KMS-11 (cell line): ENCODE data around the gene LPAR6.
"Not testable (repeated sequence)": the region's sequence is repeated elsewhere in the genome, so short reads cannot be mapped to it uniquely, and the experiment has no call there.

Experiments
- H2AFZ ChIP-seq: fragments of 200-600 bp; sonication (generic); 2 replicates; pipeline ENCODE4 v1.6.1; 2016; ENCODE audit warnings: antibody characterized with exemption, mixed run types, low read depth
- H3K27ac ChIP-seq: fragments of 200-600 bp; sonication (generic); 2 replicates; pipeline ENCODE4 v1.6.1; 2016; ENCODE audit warnings: mild to moderate bottlenecking, mixed run types
- H3K27me3 ChIP-seq: fragments of 200-600 bp; sonication (generic); 2 replicates; pipeline ENCODE4 v1.6.1; 2017; ENCODE audit warnings: mild to moderate bottlenecking, low read depth, mixed run types, moderate library complexity; ENCODE audit not compliant: insufficient read depth
- H3K36me3 ChIP-seq: fragments of 200-600 bp; sonication (generic); 2 replicates; pipeline ENCODE4 v1.6.1; 2017; ENCODE audit warnings: mild to moderate bottlenecking, mixed run types; ENCODE audit not compliant: insufficient read depth
- H3K4me1 ChIP-seq: fragments of 200-600 bp; sonication (generic); 2 replicates; pipeline ENCODE4 v1.6.1; 2016; ENCODE audit warnings: mild to moderate bottlenecking, low read depth, mixed run types; ENCODE audit not compliant: poor library complexity, severe bottlenecking
- H3K4me2 ChIP-seq: fragments of 200-600 bp; sonication (generic); 2 replicates; pipeline ENCODE4 v1.7.0; 2016; ENCODE audit warnings: mild to moderate bottlenecking, mixed run types
- H3K4me3 ChIP-seq: fragments of 200-600 bp; sonication (generic); IDR thresholded peaks from 2 replicates; pipeline ENCODE4 v1.6.1; 2017; ENCODE audit warnings: low read depth, low read length, mixed read lengths; ENCODE audit not compliant: insufficient read depth
- H3K79me2 ChIP-seq: fragments of 200-600 bp; sonication (generic); 2 replicates; pipeline ENCODE4 v1.6.1; 2016; ENCODE audit warnings: low read depth, mixed run types; ENCODE audit not compliant: insufficient read depth
- H3K9ac ChIP-seq: fragments of 200-600 bp; sonication (generic); 2 replicates; pipeline ENCODE4 v1.6.1; 2016; ENCODE audit warnings: mild to moderate bottlenecking, mixed run types
- H4K20me1 ChIP-seq: fragments of 200-600 bp; sonication (generic); 2 replicates; pipeline ENCODE4 v1.6.1; 2016; ENCODE audit warnings: mild to moderate bottlenecking, mixed run types; ENCODE audit not compliant: insufficient read depth
- CTCF ChIP-seq: fragments of 200-600 bp; sonication (generic); conservative IDR thresholded peaks from 2 replicates; pipeline ENCODE4 v1.6.1; 2017; ENCODE audit warnings: low read depth, mild to moderate bottlenecking, antibody characterized with exemption, low read length, moderate library complexity, mixed read lengths

Gene LPAR6

GRCh38 chr13:48412881-48413351 is at the start of gene LPAR6:
LPAR6 (minus strand) TSS chr13:48413113; CDS start chr13:48412423, 690 bp downstream.
- H3K79me2 ChIP-seq = no peaks in the 10 kb centered on the region
- no peak within 1 kb of the TSS for H2AFZ ChIP-seq
- no peaks in the 10 kb centered on the region for H3K36me3 ChIP-seq
- TF ChIP-seq CTCF = no peak
- H3K4me2 ChIP-seq = no peak within 1 kb of the TSS
- no peaks in the 10 kb centered on the region for H4K20me1 ChIP-seq
- H3K27me3 ChIP-seq = no peaks in the 10 kb centered on the region
- no peaks in the 10 kb centered on the region for H3K4me1 ChIP-seq
- H3K4me3 ChIP-seq = no peak within 1 kb of the TSS
- no peak within 1 kb of the TSS for H3K9ac ChIP-seq
- no peak within 1 kb of the TSS for H3K27ac ChIP-seq

- H3K36me3 ChIP-seq = no peaks in the 10 kb centered on the region; the same call in 1 of the 2 replicates
- no peak overlapping the region for H3K4me3 ChIP-seq
- H3K4me1 ChIP-seq = no peaks in the 10 kb centered on the region
- no peaks in the 10 kb centered on the region for H4K20me1 ChIP-seq
- no peak overlapping the region for H3K4me2 ChIP-seq
- H2AFZ ChIP-seq = no peak overlapping the region
- no peak overlapping the region for H3K27ac ChIP-seq
- H3K27me3 ChIP-seq = no peaks in the 10 kb centered on the region
- no peak overlapping the region for H3K9ac ChIP-seq
- no peaks in the 10 kb centered on the region for H3K79me2 ChIP-seq
- TF ChIP-seq CTCF = no peak
Observed at GRCh38 chr13:48457578-48458242, 44.8 kb upstream of the LPAR6 start.

- no peak overlapping the region for H2AFZ ChIP-seq
- no peak overlapping the region for H3K4me2 ChIP-seq
- no peak overlapping the region for H3K9ac ChIP-seq
- no peaks in the 10 kb centered on the region for H3K4me1 ChIP-seq
- TF ChIP-seq CTCF = no peak
- no peaks in the 10 kb centered on the region; the same call in 1 of the 2 replicates for H3K36me3 ChIP-seq
- H3K27me3 ChIP-seq = no peaks in the 10 kb centered on the region
- H3K27ac ChIP-seq = no peak overlapping the region
- no peaks in the 10 kb centered on the region for H4K20me1 ChIP-seq
- H3K79me2 ChIP-seq = no peaks in the 10 kb centered on the region
- H3K4me3 ChIP-seq = no peak overlapping the region
Observed at GRCh38 chr13:48456546-48456945, 43.6 kb upstream of the LPAR6 start.

- H3K79me2 ChIP-seq, H2AFZ ChIP-seq, H3K4me3 ChIP-seq, H3K27ac ChIP-seq, H3K9ac ChIP-seq, H3K4me2 ChIP-seq, H4K20me1 ChIP-seq, H3K36me3 ChIP-seq, H3K27me3 ChIP-seq, H3K4me1 ChIP-seq: not testable (repeated sequence)
Observed at GRCh38 chr13:48451196-48451595, 38.3 kb upstream of the LPAR6 start.

GRCh38 chr13:48449656-48450055 is 36.7 kb upstream of the LPAR6 start:
- no peak for TF ChIP-seq CTCF
- H3K27me3 ChIP-seq = no peaks in the 10 kb centered on the region
- no peak overlapping the region for H3K9ac ChIP-seq
- H2AFZ ChIP-seq = no peak overlapping the region
- H3K79me2 ChIP-seq = no peaks in the 10 kb centered on the region
- H4K20me1 ChIP-seq = no peaks in the 10 kb centered on the region
- no peaks in the 10 kb centered on the region for H3K4me1 ChIP-seq
- no peaks in the 10 kb centered on the region; the same call in 1 of the 2 replicates for H3K36me3 ChIP-seq
- no peak overlapping the region for H3K4me3 ChIP-seq
- no peak overlapping the region for H3K4me2 ChIP-seq
- no peak overlapping the region for H3K27ac ChIP-seq
